ENCODE results near the gene TOP1. TPM values are rescaled to one million over a fixed set of nuclear protein-coding genes. Genes with fewer than 3 reads are reported as not detected.

TOP1 gene
- total RNA-seq, 1 experiment from 2014 or later = 81.8 TPM

GRCh38 chr20:41121399-41121798, 92.8 kb downstream of the TOP1 start:
- Mint-ChIP-seq H3K4me3 (no peak overlapping the region), H3K9me3 (no peaks in the 10 kb centered on the region), H3K27me3 (ENCODE audit: low read depth) (no peaks in the 10 kb centered on the region), H3K4me1 (no peaks in the 10 kb centered on the region), H3K27ac (no peak overlapping the region), H3K36me3 (peaks cover 74% of the 10 kb centered on the region)
- ATAC-seq (no peak), DNase-seq (ENCODE audit: low spot score) (no peak)
- TF ChIP-seq ZNF512 (CRISPR knock-in tag; IDR thresholded peaks at IDR 0.05; ENCODE audit: borderline replicate concordance) = no peak
- CTCF ChIA-PET = interaction anchor here (0.8 to 1.8 kb wide), 4 partner anchors 13 to 27 kb away, joined by 3 to 5 read pairs (median 4); no protein-coding TSS in a partner anchor
- POLR2A ChIA-PET = no interaction called here

DNA sequence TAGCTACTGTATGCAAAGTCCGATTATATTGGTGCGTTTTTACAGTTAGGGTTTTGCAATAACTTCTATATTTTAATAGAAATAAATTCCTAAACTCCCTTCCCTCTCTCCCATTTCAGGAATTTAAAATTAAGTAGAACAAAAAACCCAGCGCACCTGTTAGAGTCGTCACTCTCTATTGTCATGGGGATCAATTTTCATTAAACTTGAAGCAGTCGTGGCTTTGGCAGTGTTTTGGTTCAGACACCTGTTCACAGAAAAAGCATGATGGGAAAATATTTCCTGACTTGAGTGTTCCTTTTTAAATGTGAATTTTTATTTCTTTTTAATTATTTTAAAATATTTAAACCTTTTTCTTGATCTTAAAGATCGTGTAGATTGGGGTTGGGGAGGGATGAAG, 95.0 kb downstream of the TOP1 start:
- CTCF ChIA-PET = no interaction called here
- H3K27me3 Mint-ChIP-seq (ENCODE audit: low read depth) = no peaks in the 10 kb centered on the region
- H3K27ac Mint-ChIP-seq = no peak overlapping the region
- H3K9me3 Mint-ChIP-seq = peaks cover 3% of the 10 kb centered on the region; the same call in 1 of the 2 replicates
- TF ChIP-seq ETV6 (CRISPR knock-in tag; IDR thresholded peaks at IDR 0.05) = no peak
- TF ChIP-seq, protein P1, sequence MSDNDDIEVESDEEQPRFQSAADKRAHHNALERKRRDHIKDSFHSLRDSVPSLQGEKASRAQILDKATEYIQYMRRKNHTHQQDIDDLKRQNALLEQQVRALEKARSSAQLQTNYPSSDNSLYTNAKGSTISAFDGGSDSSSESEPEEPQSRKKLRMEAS (CRISPR knock-in tag; IDR thresholded peaks at IDR 0.05) = no peak
- no peak for TF ChIP-seq NR3C1 (CRISPR knock-in tag; conservative IDR thresholded peaks at IDR 0.05; ENCODE audit: low read depth)
- TF ChIP-seq JAZF1 (CRISPR knock-in tag; IDR thresholded peaks at IDR 0.05) = no peak
- TF ChIP-seq CREM (CRISPR knock-in tag; IDR thresholded peaks at IDR 0.05) = no peak
- TF ChIP-seq TEAD1 (CRISPR knock-in tag; IDR thresholded peaks at IDR 0.05) = no peak
- no peak for TF ChIP-seq PRDM15 (CRISPR knock-in tag; IDR thresholded peaks at IDR 0.05)
- no peak for TF ChIP-seq ZNF396 (CRISPR knock-in tag; IDR thresholded peaks at IDR 0.05; ENCODE audit: borderline replicate concordance)
- no peak for TF ChIP-seq JUN (CRISPR knock-in tag; IDR thresholded peaks at IDR 0.05)
- TF ChIP-seq ZNF423 (CRISPR knock-in tag; IDR thresholded peaks at IDR 0.05) = no peak
- peaks cover 66% of the 10 kb centered on the region for H3K36me3 Mint-ChIP-seq
- no peaks in the 10 kb centered on the region for H3K4me1 Mint-ChIP-seq
- ATAC-seq (no peak), DNase-seq (ENCODE audit: low spot score) (no peak)
- POLR2A ChIA-PET = no interaction called here
- H3K4me3 Mint-ChIP-seq = no peak overlapping the region

DNA sequence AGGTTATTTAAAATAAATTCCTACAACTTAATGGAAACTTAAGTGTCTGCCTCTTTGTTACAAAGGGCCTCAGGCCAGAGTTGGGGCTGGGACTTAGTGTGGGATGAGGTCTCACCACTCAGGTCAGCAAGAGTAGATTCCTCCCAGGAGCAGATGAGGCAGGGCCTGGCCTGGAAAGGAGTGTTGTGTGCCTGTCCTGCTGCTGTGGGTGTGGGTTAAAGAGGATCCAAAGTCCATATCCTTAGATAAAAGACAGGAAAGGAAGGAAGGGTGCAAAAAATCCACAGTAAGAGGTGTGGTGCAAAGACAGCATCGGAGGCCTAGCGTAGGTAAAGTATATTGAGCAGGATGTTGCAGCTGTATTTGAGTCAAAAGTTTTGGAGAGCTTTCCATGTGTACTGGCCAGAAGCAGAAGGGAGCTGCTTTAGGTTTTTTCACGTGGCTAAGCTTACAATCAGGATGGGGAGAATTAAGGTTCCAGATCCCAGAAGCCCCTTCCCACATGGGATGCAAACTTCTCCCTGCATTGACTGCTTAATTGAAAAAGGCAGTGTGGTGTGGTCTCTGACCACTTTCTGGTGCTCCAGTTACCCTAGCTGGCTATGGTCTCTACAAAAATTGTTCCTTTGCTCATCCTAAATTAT, 96.0 kb downstream of the TOP1 start:
- H3K36me3 Mint-ChIP-seq = peaks cover 60% of the 10 kb centered on the region
- POLR2A ChIA-PET = no interaction called here

More for the DNA sequence above, 96.0 kb downstream of the TOP1 start:
- no peaks in the 10 kb centered on the region for H3K4me1 Mint-ChIP-seq
- DNase-seq (ENCODE audit: low spot score) (no peak), ATAC-seq (no peak)
- no peak overlapping the region; the same call in 1 of the 2 replicates for H3K27ac Mint-ChIP-seq
- no peak for TF ChIP-seq ETV6 (CRISPR knock-in tag; IDR thresholded peaks at IDR 0.05)
- no peak for TF ChIP-seq ZNF263 (CRISPR knock-in tag; IDR thresholded peaks at IDR 0.05; ENCODE audit: low read depth)
- no peak for TF ChIP-seq ZNF317 (CRISPR knock-in tag; IDR thresholded peaks at IDR 0.05; ENCODE audit: borderline replicate concordance, low read depth)
- H3K4me3 Mint-ChIP-seq = no peak overlapping the region
- H3K9me3 Mint-ChIP-seq = peaks cover 3% of the 10 kb centered on the region; the same call in 1 of the 2 replicates
- H3K27me3 Mint-ChIP-seq (ENCODE audit: low read depth) = no peaks in the 10 kb centered on the region
- CTCF ChIA-PET = interaction anchor here (1.0 to 3.6 kb wide), 2 partner anchors 10 to 134 kb away, joined by 3 to 16 read pairs; no protein-coding TSS in a partner anchor

All from WTC11 (cell line).